GM13976 (cell line): ENCODE results near the gene LBHD2.

Experiments used
- DNase-seq: peaks from one replicate; pipeline ENCODE4 v3.0.0; 2012; ENCODE audit warnings: low spot score
- CTCF ChIP-seq: IDR thresholded peaks from 2 replicates; pipeline ENCODE4 v1.5.1; 2012; ENCODE audit warnings: borderline replicate concordance, mild to moderate bottlenecking; ENCODE audit not compliant: insufficient read depth; ENCODE audit errors: extremely low read depth, missing control alignments, control extremely low read depth
- in situ Hi-C: fragments of 300-500 bp; cut with MboI; formaldehyde crosslinking; loops from one replicate; pipeline ENCODE4 v1.12.0; 2022; ENCODE audit warnings: low sequenced_read_pairs, mixed read lengths, inconsistent platforms; ENCODE audit not compliant: unreplicated experiment

Gene LBHD2

GRCh38 chr14:103052407-103052806, 31.6 kb upstream of the LBHD2 start:
- TF ChIP-seq CTCF: no peak
- in situ Hi-C loops: no loop called here
- DNase-seq: no peak

- in situ Hi-C loops: no loop called here
- DNase-seq: no peak
- TF ChIP-seq CTCF: no peak
Measured at GRCh38 chr14:103055695-103056094, 28.3 kb upstream of the LBHD2 start.

GRCh38 chr14:103056322-103057027, 27.5 kb upstream of the LBHD2 start:
- DNase-seq: no peak
- no peak for TF ChIP-seq CTCF
- in situ Hi-C loops: no loop called here

GRCh38 chr14:103057028-103057371, 27.0 kb upstream of the LBHD2 start:
- TF ChIP-seq CTCF: no peak
- DNase-seq: peak; percentile 59
- in situ Hi-C loops: no loop called here

GRCh38 chr14:103057372-103058163, 26.4 kb upstream of the LBHD2 start, which contains the start of gene CDC42BPB:
TSS of gene CDC42BPB (minus strand) at chr14:103057549. CDS start at chr14:103057173, 376 bp downstream.
- peak; percentile 89 for DNase-seq
- no peak for TF ChIP-seq CTCF

GRCh38 chr14:103058164-103059055, 25.6 kb upstream of the LBHD2 start:
- no peak for TF ChIP-seq CTCF
- no peak for DNase-seq
- in situ Hi-C loops: no loop called here

More at GRCh38 chr14:103057372-103058163, 26.4 kb upstream of the LBHD2 start, which contains the start of gene CDC42BPB:
- in situ Hi-C loops: no loop called here
